ENCODE results near the gene FLII. TPM values are rescaled to one million over a fixed set of nuclear protein-coding genes. Genes with fewer than 3 reads are reported as not detected.

The FLII gene
- total RNA-seq, 1 donor from 2014 or later: 517 TPM

GRCh38 chr17:18227635-18228034 is 30.9 kb downstream of the FLII start:
- no peak for FAIRE-seq
- Histone ChIP-seq H3K36me3 (ENCODE audit: control insufficient read depth, insufficient read depth, low read length) (peaks cover under 1% of the 10 kb centered on the region), H3K4me3 (ENCODE audit: low read depth, low read length) (no peak overlapping the region), H3K27me3 (ENCODE audit: control insufficient read depth, insufficient read depth, low read length) (no peaks in the 10 kb centered on the region)
- no peak for DNase-seq (ENCODE audit: low read depth)
- no peak for TF ChIP-seq CTCF (IDR thresholded peaks at IDR 0.05; ENCODE audit: insufficient read depth, low read length, severe bottlenecking)

GRCh38 chr17:18226284-18226945 is 32.1 kb downstream of the FLII start:
- peak overlapping the region; percentile 54 for H3K4me3 ChIP-seq (ENCODE audit: low read depth, low read length)
- H3K27me3 ChIP-seq (ENCODE audit: control insufficient read depth, insufficient read depth, low read length): no peaks in the 10 kb centered on the region
- no peak for TF ChIP-seq CTCF (IDR thresholded peaks at IDR 0.05; ENCODE audit: insufficient read depth, low read length, severe bottlenecking)
- no peak for DNase-seq (ENCODE audit: low read depth)
- H3K36me3 ChIP-seq (ENCODE audit: control insufficient read depth, insufficient read depth, low read length): no peaks in the 10 kb centered on the region
- FAIRE-seq: no peak

- DNase-seq (ENCODE audit: low read depth): no peak
Measured at GRCh38 chr17:18225642-18226283, 32.8 kb downstream of the FLII start.

GRCh38 chr17:18225121-18225641 is 33.4 kb downstream of the FLII start, which contains the start of gene LLGL1:
LLGL1 (plus strand) TSS chr17:18225635; CDS start chr17:18225683, 48 bp downstream.
- no peak for TF ChIP-seq CTCF (IDR thresholded peaks at IDR 0.05; ENCODE audit: insufficient read depth, low read length, severe bottlenecking)
- Histone ChIP-seq H3K4me3 (ENCODE audit: low read depth, low read length) (peak within 1 kb of the TSS; percentile 54), H3K36me3 (ENCODE audit: control insufficient read depth, insufficient read depth, low read length) (no peaks in the 10 kb centered on the region), H3K27me3 (ENCODE audit: control insufficient read depth, insufficient read depth, low read length) (no peaks in the 10 kb centered on the region)
- FAIRE-seq (no peak), DNase-seq (ENCODE audit: low read depth) (peak; percentile 69)

More at GRCh38 chr17:18225642-18226283, 32.8 kb downstream of the FLII start:
- H3K4me3 ChIP-seq (ENCODE audit: low read depth, low read length): peak overlapping the region; percentile 54
- H3K36me3 ChIP-seq (ENCODE audit: control insufficient read depth, insufficient read depth, low read length): no peaks in the 10 kb centered on the region
- no peak for TF ChIP-seq CTCF (IDR thresholded peaks at IDR 0.05; ENCODE audit: insufficient read depth, low read length, severe bottlenecking)
- FAIRE-seq: no peak
- no peaks in the 10 kb centered on the region for H3K27me3 ChIP-seq (ENCODE audit: control insufficient read depth, insufficient read depth, low read length)

- DNase-seq (ENCODE audit: low read depth) (no peak), FAIRE-seq (no peak)
- no peak for TF ChIP-seq CTCF (IDR thresholded peaks at IDR 0.05; ENCODE audit: insufficient read depth, low read length, severe bottlenecking)
- Histone ChIP-seq H3K36me3 (ENCODE audit: control insufficient read depth, insufficient read depth, low read length) (no peaks in the 10 kb centered on the region), H3K27me3 (ENCODE audit: control insufficient read depth, insufficient read depth, low read length) (no peaks in the 10 kb centered on the region), H3K4me3 (ENCODE audit: low read depth, low read length) (peak overlapping the region; percentile 15)
Measured at GRCh38 chr17:18224387-18225120, 34.0 kb downstream of the FLII start.
